Measurements from ENCODE around the gene COL6A2. TPM values are rescaled to one million over a fixed set of nuclear protein-coding genes. Genes with fewer than 3 reads are reported as not detected.

COL6A2 gene
- total RNA-seq, 4 donors from 2014 or later, result 321 to 1,200 (median 948) TPM

- Histone ChIP-seq H3K9me3 (no peaks in the 10 kb centered on the region), H3K4me3 (no peak overlapping the region), H3K27ac (no peak overlapping the region), H3K4me1 (peaks cover 0 to 8% of the 10 kb centered on the region in 2 donors), H3K36me3 (no peaks in the 10 kb centered on the region), H3K27me3 (no peaks in the 10 kb centered on the region)
- intact Hi-C loops (cut with DNase I; ENCODE audit: low total_unique reads), result no loop called here
- TF ChIP-seq, protein P1, sequence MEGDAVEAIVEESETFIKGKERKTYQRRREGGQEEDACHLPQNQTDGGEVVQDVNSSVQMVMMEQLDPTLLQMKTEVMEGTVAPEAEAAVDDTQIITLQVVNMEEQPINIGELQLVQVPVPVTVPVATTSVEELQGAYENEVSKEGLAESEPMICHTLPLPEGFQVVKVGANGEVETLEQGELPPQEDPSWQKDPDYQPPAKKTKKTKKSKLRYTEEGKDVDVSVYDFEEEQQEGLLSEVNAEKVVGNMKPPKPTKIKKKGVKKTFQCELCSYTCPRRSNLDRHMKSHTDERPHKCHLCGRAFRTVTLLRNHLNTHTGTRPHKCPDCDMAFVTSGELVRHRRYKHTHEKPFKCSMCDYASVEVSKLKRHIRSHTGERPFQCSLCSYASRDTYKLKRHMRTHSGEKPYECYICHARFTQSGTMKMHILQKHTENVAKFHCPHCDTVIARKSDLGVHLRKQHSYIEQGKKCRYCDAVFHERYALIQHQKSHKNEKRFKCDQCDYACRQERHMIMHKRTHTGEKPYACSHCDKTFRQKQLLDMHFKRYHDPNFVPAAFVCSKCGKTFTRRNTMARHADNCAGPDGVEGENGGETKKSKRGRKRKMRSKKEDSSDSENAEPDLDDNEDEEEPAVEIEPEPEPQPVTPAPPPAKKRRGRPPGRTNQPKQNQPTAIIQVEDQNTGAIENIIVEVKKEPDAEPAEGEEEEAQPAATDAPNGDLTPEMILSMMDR (IDR thresholded peaks at IDR 0.05), result no peak
- TF ChIP-seq POLR2A (IDR thresholded peaks at IDR 0.05), result no peak
- DNase-seq, result peak in 1 of 2 donors; percentile 23
These were observed 15.8 kb upstream of the COL6A2 start for GRCh38 chr21:46081862-46082712.

DNA sequence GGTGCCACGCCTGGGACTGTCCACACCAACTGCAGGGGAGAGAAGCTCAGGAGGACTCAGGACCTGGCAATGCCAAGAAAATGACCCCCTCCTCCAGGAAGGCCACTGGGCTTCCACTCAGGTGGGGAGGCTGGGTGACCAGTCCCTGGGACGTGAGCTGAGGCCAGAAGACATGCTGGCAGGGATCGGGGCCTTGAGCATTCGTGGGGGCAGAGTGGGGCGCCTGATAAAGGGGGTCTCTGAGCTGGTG is 15.3 kb upstream of the COL6A2 start:
- Histone ChIP-seq H3K27me3 (no peaks in the 10 kb centered on the region), H3K9me3 (no peaks in the 10 kb centered on the region), H3K27ac (peak overlapping the region in 1 of 2 donors; percentile 70), H3K4me1 (peaks cover 0 to 8% of the 10 kb centered on the region in 2 donors), H3K4me3 (no peak overlapping the region), H3K36me3 (no peaks in the 10 kb centered on the region)
- TF ChIP-seq POLR2A (IDR thresholded peaks at IDR 0.05), result no peak
- TF ChIP-seq, protein P1 (IDR thresholded peaks at IDR 0.05), result no peak
- intact Hi-C loops (cut with DNase I; ENCODE audit: low total_unique reads), result no loop called here
- DNase-seq, result no peak

DNA sequence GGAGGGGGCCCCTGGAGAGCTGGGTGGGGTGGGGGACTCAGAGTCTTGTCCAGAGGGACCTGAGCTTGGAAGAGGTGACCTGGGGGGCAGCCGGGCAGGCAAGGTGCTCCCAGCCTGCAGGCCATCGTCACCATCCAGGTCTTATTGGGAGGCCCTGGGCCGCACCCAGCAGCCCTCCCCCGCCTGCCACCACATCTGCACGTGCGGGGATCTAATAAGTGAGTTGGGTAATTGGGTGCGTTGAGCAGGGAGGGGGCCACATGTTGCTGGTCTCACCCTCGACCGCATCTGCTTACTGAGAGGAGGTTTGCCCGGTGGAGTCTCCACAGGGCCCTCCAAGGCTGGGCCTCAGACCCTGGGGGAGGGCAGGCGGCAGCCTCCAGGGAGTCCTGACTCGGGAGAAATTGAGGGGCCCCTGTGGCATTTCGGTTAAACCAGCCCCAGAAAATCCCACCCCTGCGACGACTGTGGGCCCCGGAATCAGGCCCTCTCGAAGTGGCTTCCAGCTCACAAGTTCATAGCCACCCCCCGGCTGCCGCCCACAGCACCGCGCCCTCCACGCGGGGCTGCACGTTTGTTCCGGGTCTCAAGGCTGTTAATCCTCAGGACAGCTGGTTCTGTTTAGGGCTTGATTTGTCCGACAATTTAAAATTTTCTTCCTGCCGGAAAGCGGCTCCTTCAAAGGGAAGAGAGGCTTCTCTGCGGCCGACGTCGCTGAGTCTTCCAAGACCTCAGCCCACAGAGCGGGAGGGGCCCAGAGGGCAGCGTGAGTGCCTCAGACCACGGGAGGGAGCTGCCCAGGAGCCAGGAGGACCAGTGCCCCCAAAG is 14.7 kb upstream of the COL6A2 start:
- peak overlapping the region; percentile 60 to 70 for H3K27ac ChIP-seq
- no peaks in the 10 kb centered on the region for H3K9me3 ChIP-seq
- no peak overlapping the region for H3K4me3 ChIP-seq
- peaks cover 0 to 8% of the 10 kb centered on the region in 2 donors for H3K4me1 ChIP-seq
- TF ChIP-seq, protein P1 (IDR thresholded peaks at IDR 0.05), result no peak
- no peak for TF ChIP-seq POLR2A (IDR thresholded peaks at IDR 0.05)
- intact Hi-C loops (cut with DNase I; ENCODE audit: low total_unique reads), result no loop called here
- peak; percentile 52 to 69 for DNase-seq
- no peaks in the 10 kb centered on the region for H3K36me3 ChIP-seq
- H3K27me3 ChIP-seq, result no peaks in the 10 kb centered on the region

GRCh38 chr21:46083791-46084561 is 13.9 kb upstream of the COL6A2 start:
- H3K4me3 ChIP-seq, result no peak overlapping the region
- no peaks in the 10 kb centered on the region for H3K36me3 ChIP-seq
- intact Hi-C loops (cut with DNase I; ENCODE audit: low total_unique reads), result no loop called here
- peak overlapping the region; percentile 60 to 70 for H3K27ac ChIP-seq
- H3K4me1 ChIP-seq, result peaks cover 0 to 8% of the 10 kb centered on the region in 2 donors
- no peaks in the 10 kb centered on the region for H3K27me3 ChIP-seq
- TF ChIP-seq, protein P1 (IDR thresholded peaks at IDR 0.05), result no peak
- TF ChIP-seq POLR2A (IDR thresholded peaks at IDR 0.05), result peak in 1 of 2 donors; percentile 11
- no peak for DNase-seq
- no peaks in the 10 kb centered on the region for H3K9me3 ChIP-seq

Data from uterus (tissue), 4 donors.